Muscle of arm (tissue), 12 donors: ENCODE measurements around the gene MXD3. TPM values are rescaled to one million over a fixed set of nuclear protein-coding genes. Genes with fewer than 3 reads are reported as not detected.
"Not testable (repeated sequence)": the region's sequence is repeated elsewhere in the genome, so short reads cannot be mapped to it uniquely, and the experiment has no call there.

ENCODE experiments used
- DNase-seq: peaks from one replicate; pipeline ENCODE4 v3.0.0-alpha.2; 2013
- polyA plus RNA-seq, 12 donors: library from polyadenylated mRNA; unstranded; fragments of 120-200 nt; gene quantifications; one replicate each; pipeline ENCODE4 v1.2.1, GENCODE V29; 2013; ENCODE audit not compliant: insufficient read length in 12 of 12

Gene MXD3
- polyA plus RNA-seq, 12 donors, result 11.4 to 46.8 (median 14.7) TPM; not detected in 1

DNA sequence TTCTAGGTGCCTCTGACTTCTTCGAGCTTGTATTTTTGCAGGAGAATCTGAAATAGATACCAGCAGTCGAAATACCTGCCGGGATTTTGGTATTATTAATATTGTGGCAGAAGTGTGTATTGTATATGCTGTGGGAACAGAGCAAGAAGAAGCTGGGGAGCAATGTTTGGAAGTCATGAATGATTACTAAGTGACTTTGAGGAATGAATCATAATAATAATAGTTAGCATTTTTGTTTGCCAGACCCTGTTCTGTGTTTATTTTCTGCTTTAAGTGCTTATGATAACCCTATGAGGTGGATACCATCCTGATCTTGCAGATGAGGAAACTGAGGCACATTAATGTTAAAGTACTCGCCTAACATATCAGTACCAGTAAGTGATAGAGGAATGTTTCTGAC is 40.6 kb downstream of the MXD3 start:
- DNase-seq, result no peak

DNA sequence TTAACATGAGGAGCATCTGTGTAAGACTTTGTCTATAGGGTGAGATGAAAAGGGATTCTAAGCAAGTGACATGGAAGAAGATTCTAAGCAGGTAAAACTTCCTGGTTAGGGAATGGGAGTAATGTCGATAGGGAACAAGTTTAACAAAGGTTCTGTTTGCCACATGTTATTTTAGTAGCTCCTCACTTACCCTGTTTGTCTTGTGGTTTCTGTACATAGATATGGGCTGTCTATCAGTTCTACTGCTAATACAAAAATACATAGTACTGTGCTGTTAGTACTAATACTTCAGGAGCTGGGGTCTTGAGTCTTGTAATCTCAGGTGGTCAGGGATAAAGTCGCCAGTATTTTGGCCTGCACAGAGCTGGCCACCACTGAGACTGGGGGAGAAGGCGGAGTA is 41.0 kb downstream of the MXD3 start:
- DNase-seq, result no peak

DNA sequence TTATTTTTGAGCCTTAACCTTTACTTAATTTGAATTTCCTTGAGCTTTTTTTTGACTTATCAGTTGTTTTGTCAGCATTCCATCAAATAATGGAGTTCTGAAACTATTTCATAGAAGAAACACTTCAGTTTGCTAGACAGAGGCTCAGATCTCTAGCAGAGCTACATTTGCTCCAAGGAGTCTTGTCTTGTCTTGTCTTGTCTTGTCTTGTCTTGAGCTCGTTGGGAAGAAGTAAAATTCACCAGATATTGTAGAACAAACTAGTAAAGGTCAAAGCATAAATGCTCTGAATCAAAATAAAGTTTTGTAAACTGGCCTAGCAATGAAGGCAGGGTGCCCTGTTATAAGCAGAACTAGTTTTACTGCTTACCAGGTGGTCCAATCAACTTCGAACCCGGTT is 41.7 kb downstream of the MXD3 start:
- DNase-seq, result no peak

DNA sequence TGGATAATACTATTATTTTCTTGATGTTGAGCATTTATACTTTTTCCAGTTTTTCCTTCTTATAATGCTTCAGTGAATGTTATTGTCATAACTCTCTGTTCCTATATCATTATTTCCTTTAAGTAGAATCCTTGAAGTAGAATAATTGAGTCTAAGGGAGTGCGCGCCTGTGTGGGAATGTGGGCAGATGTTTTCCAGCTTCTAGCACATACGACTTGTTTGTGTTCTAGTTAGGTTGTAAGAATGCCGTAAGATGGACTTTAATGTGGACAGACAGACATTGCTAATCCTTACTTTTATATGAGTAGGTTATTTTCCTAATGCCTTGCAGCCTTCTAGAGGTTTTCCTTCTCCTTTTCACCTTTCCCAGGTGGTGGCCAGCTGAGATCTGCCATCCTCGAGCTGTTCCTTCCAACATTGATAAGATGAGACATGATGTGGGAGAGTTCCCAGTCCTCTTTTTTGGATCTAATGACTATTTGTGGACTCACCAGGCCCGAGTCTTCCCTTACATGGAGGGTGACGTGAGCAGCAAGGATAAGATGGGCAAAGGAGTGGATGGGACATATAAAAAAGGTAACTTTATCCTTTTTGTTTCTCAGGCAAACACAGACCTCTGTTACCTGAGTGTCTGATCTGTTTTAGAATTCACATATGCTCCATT is 42.3 kb downstream of the MXD3 start:
- no peak for DNase-seq

DNA sequence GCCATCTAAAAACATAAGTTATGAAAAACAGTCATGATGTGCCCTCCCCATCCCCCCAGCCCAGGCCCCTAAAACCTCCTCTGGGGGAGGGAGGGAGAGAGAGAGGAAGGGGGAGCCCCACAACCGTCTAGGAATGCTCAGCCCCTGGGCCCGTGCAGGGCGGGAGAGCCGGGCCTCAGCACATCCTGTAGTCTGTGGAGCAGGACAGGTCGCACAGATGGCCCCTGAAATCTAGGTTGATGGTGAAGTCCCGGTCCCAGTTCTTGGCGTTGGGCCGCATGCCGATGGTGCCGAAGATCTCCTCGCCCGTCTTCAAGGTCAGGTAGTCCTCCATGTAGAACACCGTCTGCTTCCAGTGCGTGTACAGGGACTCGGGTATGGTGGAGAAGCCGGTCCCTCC is 46.3 kb downstream of the MXD3 start:
- no peak for DNase-seq

DNA sequence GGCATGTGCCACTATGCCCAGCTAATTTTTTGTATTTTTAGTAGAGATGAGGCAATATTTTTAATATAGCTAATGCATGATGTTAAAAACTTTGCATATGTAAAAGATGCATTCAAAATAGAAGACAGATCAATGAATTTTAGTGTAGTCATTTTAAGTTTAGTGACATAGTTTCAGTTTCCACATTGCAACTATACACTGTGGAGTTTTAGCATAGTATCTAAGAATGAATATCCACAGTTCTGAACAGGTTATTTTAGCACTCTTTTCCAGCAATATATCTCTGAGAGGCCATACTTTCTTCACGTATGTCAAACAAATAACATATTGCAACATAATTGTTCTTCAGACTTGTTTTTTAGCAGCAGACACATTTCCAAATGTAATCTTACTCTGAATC is 47.5 kb downstream of the MXD3 start:
- DNase-seq, result no peak

DNA sequence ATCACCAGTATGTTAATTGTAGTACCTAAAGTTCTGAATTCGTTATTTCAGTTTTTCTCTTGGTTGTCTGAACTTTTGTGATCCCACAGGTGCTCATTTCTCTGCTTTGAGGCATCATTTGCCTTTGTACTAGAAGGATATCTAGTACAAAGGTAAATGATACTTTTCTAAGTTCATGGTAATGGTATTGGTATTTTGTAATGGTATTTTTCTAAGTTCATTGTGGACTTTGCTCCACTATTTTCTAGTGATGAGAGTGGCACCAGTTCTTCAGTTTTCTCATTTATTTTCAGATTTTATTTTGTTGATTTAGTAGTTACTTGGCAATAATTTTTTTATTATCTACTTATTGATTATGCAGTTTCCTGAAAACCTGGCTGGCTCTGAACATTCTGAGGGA is 50.2 kb downstream of the MXD3 start:
- DNase-seq, result no peak

DNA sequence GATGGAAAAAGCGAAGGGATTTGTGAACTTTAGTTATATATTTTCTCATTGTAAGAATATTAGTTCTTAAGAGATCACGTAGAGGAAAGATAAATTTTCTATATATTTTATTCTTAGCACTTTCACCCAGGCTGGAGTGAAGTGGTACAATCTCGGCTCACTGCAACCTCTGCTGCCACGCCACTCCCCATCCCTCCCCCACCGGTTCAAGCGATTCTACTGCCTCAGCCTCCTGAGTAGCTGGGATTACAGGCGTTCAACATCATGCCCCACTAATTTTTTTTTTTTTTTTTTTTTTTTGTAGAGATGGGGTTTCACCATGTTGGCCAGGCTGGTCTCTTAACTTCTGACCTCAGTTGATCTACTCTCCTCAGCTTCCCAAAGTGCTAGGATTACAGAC is 50.7 kb downstream of the MXD3 start:
- no peak for DNase-seq

DNA sequence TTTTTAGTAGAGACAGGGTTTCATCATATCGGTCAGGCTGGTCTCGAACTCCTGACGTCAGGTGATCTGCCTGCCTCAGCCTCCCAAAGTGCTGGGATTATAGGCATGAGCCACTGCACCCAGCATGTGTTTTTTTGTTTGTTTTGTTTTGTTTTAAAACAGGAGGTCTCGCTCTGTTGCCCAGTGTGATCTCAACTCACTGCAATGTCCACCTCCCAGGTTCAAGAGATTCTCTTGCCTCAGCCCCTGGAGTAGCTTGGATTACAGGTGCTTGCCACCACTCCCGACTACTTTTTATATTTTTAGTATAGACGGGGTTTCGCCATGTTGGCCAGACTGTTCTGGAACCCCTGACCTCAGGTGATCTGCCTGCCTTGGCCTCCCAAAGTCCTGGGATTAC is 53.0 kb downstream of the MXD3 start:
- not testable (repeated sequence) for DNase-seq

Other genes with a start within 250 kb of the MXD3 start
- 100 to 1,000 TPM in 9 of 12 donors, 10 to 100 TPM in 2, not detected in 1; 59.0 to 189 (median 128) TPM for gene FGFR4, start 225.0 kb downstream of the MXD3 start, polyA plus RNA-seq
- 10 to 100 TPM in 11 of 12 donors, not detected in 1; 32.9 to 51.7 (median 44.9) TPM for gene NSD1, start 178.1 kb downstream of the MXD3 start, polyA plus RNA-seq
- gene RAB24, start 8.2 kb downstream of the MXD3 start, polyA plus RNA-seq, result 10 to 100 TPM in 11 of 12 donors, not detected in 1; 10.1 to 21.6 (median 19.8) TPM
- 100 to 1,000 TPM in 1 of 12 donors, 10 to 100 TPM in 10, not detected in 1; 59.2 to 113 (median 68.4) TPM for gene PRELID1, start 8.1 kb downstream of the MXD3 start, polyA plus RNA-seq
- 100 to 1,000 TPM in 1 of 12 donors, 10 to 100 TPM in 10, not detected in 1; 55.9 to 123 (median 66.8) TPM for gene LMAN2, start 39.8 kb upstream of the MXD3 start, polyA plus RNA-seq
- gene RGS14, start 46.0 kb upstream of the MXD3 start, polyA plus RNA-seq, result 10 to 100 TPM in 10 of 12 donors, 1 to 10 TPM in 1, not detected in 1; 8.2 to 23.6 (median 12.9) TPM
- gene SLC34A1, start 72.5 kb upstream of the MXD3 start, polyA plus RNA-seq, result 1 to 10 TPM in 1 of 12 donors, under 1 TPM in 5, not detected in 6; 0.10 to 1.3 (median 0.14) TPM
- not detected for gene PFN3, start 88.8 kb upstream of the MXD3 start, polyA plus RNA-seq
- gene F12, start 97.7 kb upstream of the MXD3 start, polyA plus RNA-seq, result 1 to 10 TPM in 2 of 12 donors, under 1 TPM in 8, not detected in 2; 0.23 to 1.8 (median 0.39) TPM
- 10 to 100 TPM in 11 of 12 donors, not detected in 1; 12.4 to 29.0 (median 16.2) TPM for gene GRK6, start 114.8 kb upstream of the MXD3 start, polyA plus RNA-seq
- 1 to 10 TPM in 2 of 12 donors, under 1 TPM in 8, not detected in 2; 0.15 to 2.5 (median 0.47) TPM for gene PRR7, start 134.9 kb upstream of the MXD3 start, polyA plus RNA-seq
- 1,000 to 10,000 TPM in 1 of 12 donors, 100 to 1,000 TPM in 11; 174 to 1,003 (median 222) TPM for gene DBN1, start 161.7 kb upstream of the MXD3 start, polyA plus RNA-seq
- gene PDLIM7, start 185.7 kb upstream of the MXD3 start, polyA plus RNA-seq, result 100 to 1,000 TPM in 11 of 12 donors, not detected in 1; 121 to 338 (median 274) TPM
- gene DOK3, start 197.9 kb upstream of the MXD3 start, polyA plus RNA-seq, result 10 to 100 TPM in 1 of 12 donors, 1 to 10 TPM in 9, not detected in 2; 4.5 to 14.6 (median 5.4) TPM
- gene DDX41, start 205.1 kb upstream of the MXD3 start, polyA plus RNA-seq, result 10 to 100 TPM in 11 of 12 donors, not detected in 1; 39.0 to 68.7 (median 47.5) TPM
- gene FAM193B, start 242.7 kb upstream of the MXD3 start, polyA plus RNA-seq, result 100 to 1,000 TPM in 2 of 12 donors, 10 to 100 TPM in 9, not detected in 1; 38.3 to 121 (median 53.0) TPM